ENCODE measurements around the gene VSTM4.

VSTM4 gene

GRCh38 chr10:49154641-49155040 lies 39.3 kb upstream of the VSTM4 start:
- H3K27ac ChIP-seq (ENCODE audit: low read length) = no peak overlapping the region
- no peaks in the 10 kb centered on the region for H3K36me3 ChIP-seq (ENCODE audit: insufficient read depth, low read depth, low read length)
- no peak overlapping the region for H3K9ac ChIP-seq (ENCODE audit: low read depth, low read length)
- H3K27me3 ChIP-seq (ENCODE audit: insufficient read depth, low read length) = no peaks in the 10 kb centered on the region
- H3K4me3 ChIP-seq (ENCODE audit: low read length) = no peak overlapping the region
- H3K4me1 ChIP-seq (ENCODE audit: insufficient read depth, low read length) = peaks cover 5% of the 10 kb centered on the region; the same call in 1 of the 2 replicates
- no peaks in the 10 kb centered on the region for H3K9me3 ChIP-seq (ENCODE audit: insufficient read depth, low read depth, low read length)

- Histone ChIP-seq H3K9ac (ENCODE audit: low read depth, low read length) (no peak overlapping the region), H3K4me1 (ENCODE audit: insufficient read depth, low read length) (peaks cover 5% of the 10 kb centered on the region; the same call in 1 of the 2 replicates), H3K4me3 (ENCODE audit: low read length) (no peak overlapping the region), H3K27me3 (ENCODE audit: insufficient read depth, low read length) (no peaks in the 10 kb centered on the region), H3K27ac (ENCODE audit: low read length) (no peak overlapping the region), H3K36me3 (ENCODE audit: insufficient read depth, low read depth, low read length) (no peaks in the 10 kb centered on the region), H3K9me3 (ENCODE audit: insufficient read depth, low read depth, low read length) (no peaks in the 10 kb centered on the region)
Measured at GRCh38 chr10:49153971-49154370, 38.6 kb upstream of the VSTM4 start.

GRCh38 chr10:49153115-49153514 lies 37.8 kb upstream of the VSTM4 start:
- Histone ChIP-seq H3K9ac (ENCODE audit: low read depth, low read length) (no peak overlapping the region), H3K4me1 (ENCODE audit: insufficient read depth, low read length) (peaks cover 5% of the 10 kb centered on the region; the same call in 1 of the 2 replicates), H3K9me3 (ENCODE audit: insufficient read depth, low read depth, low read length) (no peaks in the 10 kb centered on the region), H3K27me3 (ENCODE audit: insufficient read depth, low read length) (no peaks in the 10 kb centered on the region), H3K36me3 (ENCODE audit: insufficient read depth, low read depth, low read length) (no peaks in the 10 kb centered on the region), H3K4me3 (ENCODE audit: low read length) (no peak overlapping the region), H3K27ac (ENCODE audit: low read length) (no peak overlapping the region)

- Histone ChIP-seq H3K4me3 (ENCODE audit: low read length) (no peak overlapping the region), H3K36me3 (ENCODE audit: insufficient read depth, low read depth, low read length) (no peaks in the 10 kb centered on the region), H3K27ac (ENCODE audit: low read length) (no peak overlapping the region), H3K27me3 (ENCODE audit: insufficient read depth, low read length) (no peaks in the 10 kb centered on the region), H3K9ac (ENCODE audit: low read depth, low read length) (no peak overlapping the region), H3K4me1 (ENCODE audit: insufficient read depth, low read length) (peaks cover 2% of the 10 kb centered on the region; the same call in 1 of the 2 replicates), H3K9me3 (ENCODE audit: insufficient read depth, low read depth, low read length) (no peaks in the 10 kb centered on the region)
Measured at GRCh38 chr10:49152663-49153062, 37.3 kb upstream of the VSTM4 start.

- no peaks in the 10 kb centered on the region for H3K36me3 ChIP-seq (ENCODE audit: insufficient read depth, low read depth, low read length)
- H3K27me3 ChIP-seq (ENCODE audit: insufficient read depth, low read length) = no peaks in the 10 kb centered on the region
- H3K9me3 ChIP-seq (ENCODE audit: insufficient read depth, low read depth, low read length) = 0 out of 2 replicates have a peak, but pooled peaks cover 3% of the 10 kb centered on the region
- H3K4me1 ChIP-seq (ENCODE audit: insufficient read depth, low read length) = no peaks in the 10 kb centered on the region
- no peak overlapping the region for H3K9ac ChIP-seq (ENCODE audit: low read depth, low read length)
- H3K4me3 ChIP-seq (ENCODE audit: low read length) = no peak overlapping the region
- H3K27ac ChIP-seq (ENCODE audit: low read length) = no peak overlapping the region
Measured at GRCh38 chr10:49152037-49152436, 36.7 kb upstream of the VSTM4 start.

GRCh38 chr10:49151481-49151880 lies 36.2 kb upstream of the VSTM4 start:
- Histone ChIP-seq H3K9ac (ENCODE audit: low read depth, low read length) (no peak overlapping the region), H3K4me1 (ENCODE audit: insufficient read depth, low read length) (no peaks in the 10 kb centered on the region), H3K27me3 (ENCODE audit: insufficient read depth, low read length) (no peaks in the 10 kb centered on the region), H3K4me3 (ENCODE audit: low read length) (no peak overlapping the region), H3K27ac (ENCODE audit: low read length) (no peak overlapping the region), H3K36me3 (ENCODE audit: insufficient read depth, low read depth, low read length) (no peaks in the 10 kb centered on the region), H3K9me3 (ENCODE audit: insufficient read depth, low read depth, low read length) (0 out of 2 replicates have a peak, but pooled peaks cover 3% of the 10 kb centered on the region)

- Histone ChIP-seq H3K36me3 (ENCODE audit: insufficient read depth, low read depth, low read length) (no peaks in the 10 kb centered on the region), H3K9ac (ENCODE audit: low read depth, low read length) (no peak overlapping the region), H3K4me3 (ENCODE audit: low read length) (no peak overlapping the region), H3K4me1 (ENCODE audit: insufficient read depth, low read length) (no peaks in the 10 kb centered on the region), H3K9me3 (ENCODE audit: insufficient read depth, low read depth, low read length) (0 out of 2 replicates have a peak, but pooled peaks cover 3% of the 10 kb centered on the region), H3K27me3 (ENCODE audit: insufficient read depth, low read length) (no peaks in the 10 kb centered on the region), H3K27ac (ENCODE audit: low read length) (no peak overlapping the region)
Measured at GRCh38 chr10:49151025-49151445, 35.7 kb upstream of the VSTM4 start.

- Histone ChIP-seq H3K9ac (ENCODE audit: low read depth, low read length) (no peak overlapping the region), H3K27ac (ENCODE audit: low read length) (no peak overlapping the region), H3K9me3 (ENCODE audit: insufficient read depth, low read depth, low read length) (0 out of 2 replicates have a peak, but pooled peaks cover 3% of the 10 kb centered on the region), H3K4me3 (ENCODE audit: low read length) (no peak overlapping the region), H3K4me1 (ENCODE audit: insufficient read depth, low read length) (no peaks in the 10 kb centered on the region), H3K27me3 (ENCODE audit: insufficient read depth, low read length) (no peaks in the 10 kb centered on the region), H3K36me3 (ENCODE audit: insufficient read depth, low read depth, low read length) (no peaks in the 10 kb centered on the region)
Measured at GRCh38 chr10:49150426-49150825, 35.1 kb upstream of the VSTM4 start.

- Histone ChIP-seq H3K36me3 (ENCODE audit: insufficient read depth, low read depth, low read length) (no peaks in the 10 kb centered on the region), H3K4me3 (ENCODE audit: low read length) (no peak overlapping the region), H3K9me3 (ENCODE audit: insufficient read depth, low read depth, low read length) (0 out of 2 replicates have a peak, but pooled peaks cover 3% of the 10 kb centered on the region), H3K27ac (ENCODE audit: low read length) (no peak overlapping the region), H3K27me3 (ENCODE audit: insufficient read depth, low read length) (no peaks in the 10 kb centered on the region), H3K9ac (ENCODE audit: low read depth, low read length) (no peak overlapping the region), H3K4me1 (ENCODE audit: insufficient read depth, low read length) (no peaks in the 10 kb centered on the region)
Measured at GRCh38 chr10:49149881-49150280, 34.6 kb upstream of the VSTM4 start.

GRCh38 chr10:49144058-49144720 lies 28.9 kb upstream of the VSTM4 start:
- no peak overlapping the region for H3K4me3 ChIP-seq (ENCODE audit: low read length)
- no peak overlapping the region for H3K9ac ChIP-seq (ENCODE audit: low read depth, low read length)
- H3K4me1 ChIP-seq (ENCODE audit: insufficient read depth, low read length) = peaks cover 14% of the 10 kb centered on the region; the same call in 1 of the 2 replicates
- H3K9me3 ChIP-seq (ENCODE audit: insufficient read depth, low read depth, low read length) = 0 out of 2 replicates have a peak, but pooled peaks cover 3% of the 10 kb centered on the region
- no peaks in the 10 kb centered on the region for H3K36me3 ChIP-seq (ENCODE audit: insufficient read depth, low read depth, low read length)
- H3K27me3 ChIP-seq (ENCODE audit: insufficient read depth, low read length) = no peaks in the 10 kb centered on the region
- no peak overlapping the region for H3K27ac ChIP-seq (ENCODE audit: low read length)

GRCh38 chr10:49143249-49143648 lies 27.9 kb upstream of the VSTM4 start:
- Histone ChIP-seq H3K9ac (ENCODE audit: low read depth, low read length) (peak overlapping the region; percentile 44; the same call in 1 of the 2 replicates), H3K4me1 (ENCODE audit: insufficient read depth, low read length) (peaks cover 14% of the 10 kb centered on the region; the same call in 1 of the 2 replicates), H3K27me3 (ENCODE audit: insufficient read depth, low read length) (no peaks in the 10 kb centered on the region), H3K27ac (ENCODE audit: low read length) (no peak overlapping the region), H3K36me3 (ENCODE audit: insufficient read depth, low read depth, low read length) (no peaks in the 10 kb centered on the region), H3K4me3 (ENCODE audit: low read length) (no peak overlapping the region), H3K9me3 (ENCODE audit: insufficient read depth, low read depth, low read length) (0 out of 2 replicates have a peak, but pooled peaks cover 3% of the 10 kb centered on the region)

All from iPS-20b (cell line).